Effector memory CD8-positive, alpha-beta T cell (primary cell): ENCODE data around the gene CFAP299.

ENCODE experiments used
- ATAC-seq: fragments of 150-1000 bp; cut with Tn5 transposase; replicated peaks from 2 replicates; pipeline ENCODE4 v1.10.0; 2021; ENCODE audit warnings: mild to moderate bottlenecking, moderate library complexity
- DNase-seq, 3 experiments: peaks; one replicate each; pipeline ENCODE4 v3.0.0; 2021
- H3K27ac Mint-ChIP-seq, 2 donors: one replicate each; pipeline ENCODE4 v1.8.0; 2022; ENCODE audit warnings: mild to moderate bottlenecking in 2 of 2, mixed read lengths in 2 of 2, moderate library complexity in 2 of 2
- H3K27me3 Mint-ChIP-seq, 2 donors: one replicate each; pipeline ENCODE4 v1.8.0; 2022; ENCODE audit warnings: mixed read lengths in 2 of 2
- H3K36me3 Mint-ChIP-seq: one replicate; pipeline ENCODE4 v1.8.0; 2022; ENCODE audit warnings: mild to moderate bottlenecking, moderate library complexity, mixed read lengths; ENCODE audit not compliant: insufficient read depth
- H3K4me1 Mint-ChIP-seq, 2 donors: one replicate each; pipeline ENCODE4 v1.8.0; 2022; ENCODE audit warnings: low read depth in 2 of 2, mixed read lengths in 2 of 2
- H3K4me3 Mint-ChIP-seq, 2 donors: one replicate each; pipeline ENCODE4 v1.8.0; 2022; ENCODE audit warnings: mild to moderate bottlenecking in 2 of 2, mixed read lengths in 2 of 2, moderate library complexity in 2 of 2
- H3K9me3 Mint-ChIP-seq, 2 donors: one replicate each; pipeline ENCODE4 v1.8.0; 2022; ENCODE audit warnings: mixed read lengths in 2 of 2

Gene CFAP299

DNA sequence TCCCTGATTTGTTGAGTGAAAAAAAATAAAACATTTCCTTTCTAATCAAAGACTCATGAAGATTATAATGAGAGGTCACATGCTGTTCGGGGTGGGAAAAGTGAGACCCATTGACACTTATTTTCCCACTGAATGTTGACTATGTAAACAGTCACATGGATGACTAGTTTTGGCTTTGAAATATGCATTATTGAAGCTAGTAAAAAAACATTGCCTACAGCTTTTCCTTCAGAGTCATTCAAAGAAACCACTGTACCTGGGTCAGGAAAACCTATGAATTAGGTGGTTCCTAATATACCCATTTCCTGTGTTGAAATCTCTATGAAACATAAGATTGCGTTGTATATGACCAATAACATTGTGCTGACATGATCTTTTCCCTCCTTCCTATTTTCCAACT lies 251.2 kb downstream of the CFAP299 start:
- peaks cover 0 to 14% of the 10 kb centered on the region in 2 donors for H3K27me3 Mint-ChIP-seq
- H3K9me3 Mint-ChIP-seq, result no peaks in the 10 kb centered on the region
- no peak overlapping the region for H3K4me3 Mint-ChIP-seq
- no peaks in the 10 kb centered on the region for H3K36me3 Mint-ChIP-seq
- peaks cover 2 to 4% of the 10 kb centered on the region in 2 donors for H3K4me1 Mint-ChIP-seq
- H3K27ac Mint-ChIP-seq, result no peak overlapping the region
- DNase-seq (no peak), ATAC-seq (no peak)

DNA sequence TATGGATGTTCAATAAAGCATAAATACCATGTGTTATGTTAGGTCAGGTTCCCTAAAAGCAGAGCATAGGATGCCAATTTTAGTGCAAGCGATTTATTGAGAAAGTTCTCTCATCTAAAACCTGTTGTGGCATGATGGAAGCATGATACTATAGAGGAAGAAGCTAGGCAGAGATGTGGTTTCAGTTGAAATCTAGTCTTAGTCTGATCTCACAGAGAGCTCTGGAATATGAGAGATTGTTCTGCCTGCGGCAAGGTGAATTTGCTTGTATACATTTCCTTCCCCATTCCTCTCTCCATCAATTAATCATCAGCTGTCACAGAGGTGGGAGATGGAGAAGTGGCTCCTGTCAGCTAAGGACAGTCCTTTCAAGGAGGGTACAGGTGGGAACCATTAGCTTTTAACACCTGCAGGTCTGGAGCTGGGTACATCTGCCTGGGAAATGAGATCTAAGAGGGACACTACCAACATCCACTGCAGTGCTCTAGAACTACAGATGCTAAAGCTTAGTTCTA lies 252.4 kb downstream of the CFAP299 start:
- ATAC-seq (no peak), DNase-seq (no peak)
- H3K9me3 Mint-ChIP-seq, result no peaks in the 10 kb centered on the region
- H3K27me3 Mint-ChIP-seq, result peaks cover 0 to 9% of the 10 kb centered on the region in 2 donors
- H3K27ac Mint-ChIP-seq, result no peak overlapping the region
- no peak overlapping the region for H3K4me3 Mint-ChIP-seq
- no peaks in the 10 kb centered on the region for H3K36me3 Mint-ChIP-seq
- H3K4me1 Mint-ChIP-seq, result no peaks in the 10 kb centered on the region

DNA sequence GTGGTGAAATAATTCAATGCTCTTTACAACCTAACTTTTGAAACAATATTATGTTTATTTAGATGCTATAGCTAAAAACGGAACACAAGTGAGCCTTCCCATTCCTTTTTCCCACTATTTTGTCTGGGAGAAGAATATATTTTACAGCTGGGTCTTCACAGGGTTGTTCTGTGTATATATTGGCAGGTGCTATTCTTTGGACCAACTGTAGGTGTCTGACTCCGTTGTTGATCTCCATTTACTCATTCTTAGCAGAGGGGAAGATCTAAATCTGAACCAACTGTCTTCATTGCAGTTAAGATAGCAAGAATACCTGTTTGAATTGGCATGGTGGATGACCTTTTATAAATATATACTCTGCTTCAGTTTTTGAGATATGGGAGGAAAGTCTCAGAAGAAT lies 257.4 kb downstream of the CFAP299 start:
- Mint-ChIP-seq H3K9me3 (no peaks in the 10 kb centered on the region), H3K4me3 (no peak overlapping the region), H3K4me1 (no peaks in the 10 kb centered on the region), H3K27ac (no peak overlapping the region), H3K36me3 (no peaks in the 10 kb centered on the region), H3K27me3 (no peaks in the 10 kb centered on the region)
- ATAC-seq (no peak), DNase-seq (no peak)

DNA sequence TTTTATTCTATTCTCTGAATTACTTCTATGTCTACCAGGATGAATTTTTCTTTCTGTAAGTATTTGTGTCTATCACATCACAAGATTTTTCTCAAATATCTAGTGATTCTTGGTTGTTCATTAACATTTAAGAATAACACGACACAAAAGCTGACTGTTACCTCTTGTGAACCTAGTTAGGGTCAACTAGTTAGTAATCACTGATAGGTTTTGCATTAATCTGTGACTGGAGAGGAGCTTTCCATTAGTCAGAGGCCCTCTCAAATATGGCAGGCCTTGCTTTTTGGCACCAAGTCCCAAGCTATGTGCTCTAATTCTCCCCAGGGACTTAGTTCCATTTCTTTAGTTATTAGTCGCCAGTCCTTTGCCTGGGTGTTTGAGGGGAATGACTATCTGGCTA lies 259.2 kb downstream of the CFAP299 start:
- DNase-seq (no peak), ATAC-seq (no peak)
- Mint-ChIP-seq H3K27me3 (no peaks in the 10 kb centered on the region), H3K36me3 (no peaks in the 10 kb centered on the region), H3K27ac (no peak overlapping the region), H3K4me3 (no peak overlapping the region), H3K9me3 (no peaks in the 10 kb centered on the region), H3K4me1 (no peaks in the 10 kb centered on the region)

DNA sequence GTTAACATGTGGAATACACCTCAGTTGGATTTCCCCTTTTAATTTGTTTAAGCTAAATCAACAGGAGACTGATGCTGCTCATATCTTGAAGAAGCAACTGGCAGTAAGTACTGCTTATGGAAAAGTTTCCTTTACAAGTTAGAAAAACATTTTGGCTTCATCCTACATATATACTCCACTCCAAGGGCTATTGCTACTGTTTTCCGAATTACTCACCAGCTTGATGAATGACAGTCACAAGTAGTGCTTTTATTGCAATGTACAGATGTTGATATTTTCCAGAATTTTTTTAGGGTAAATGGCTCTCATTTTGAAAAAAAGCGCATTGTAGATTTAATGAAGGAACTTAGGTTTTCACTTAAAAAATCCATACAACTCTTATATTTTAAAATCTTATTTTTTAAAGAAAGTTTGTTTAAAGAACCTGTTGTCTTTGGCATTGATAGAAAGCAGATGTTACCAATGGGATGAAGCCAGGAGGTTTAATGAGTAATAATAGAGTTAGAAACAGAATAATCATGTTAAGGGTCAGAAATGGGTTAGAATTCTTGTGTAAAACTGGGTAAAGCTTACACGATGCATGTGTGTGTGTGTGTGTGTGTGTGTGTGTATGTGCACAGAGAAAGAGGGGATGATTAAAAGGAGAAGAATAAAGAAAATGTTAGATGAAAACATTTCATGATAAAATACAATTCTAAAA lies 272.9 kb downstream of the CFAP299 start:
- H3K27me3 Mint-ChIP-seq, result no peaks in the 10 kb centered on the region
- no peaks in the 10 kb centered on the region for H3K4me1 Mint-ChIP-seq
- no peaks in the 10 kb centered on the region for H3K36me3 Mint-ChIP-seq
- no peak overlapping the region for H3K4me3 Mint-ChIP-seq
- no peak overlapping the region for H3K27ac Mint-ChIP-seq
- H3K9me3 Mint-ChIP-seq, result no peaks in the 10 kb centered on the region
- ATAC-seq (no peak), DNase-seq (no peak)

DNA sequence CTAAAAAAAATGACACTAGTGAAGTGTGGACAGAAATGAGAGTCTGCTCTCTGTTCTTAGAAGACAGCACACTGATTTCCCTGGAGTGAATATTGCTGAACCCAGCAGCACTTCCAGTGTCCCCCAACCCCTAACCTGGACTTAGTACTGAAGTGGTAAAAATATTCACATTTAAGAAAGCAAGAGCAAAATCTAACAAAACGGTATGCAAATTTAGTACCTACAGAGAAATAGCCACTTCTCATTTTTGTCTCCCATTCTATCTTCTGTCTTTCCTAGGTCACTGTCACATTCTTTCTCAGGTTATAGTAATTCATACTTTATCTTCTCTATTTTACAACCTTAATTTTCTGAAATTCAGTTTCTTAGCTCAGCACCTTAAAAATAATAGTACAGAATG lies 274.7 kb downstream of the CFAP299 start:
- Mint-ChIP-seq H3K36me3 (no peaks in the 10 kb centered on the region), H3K9me3 (no peaks in the 10 kb centered on the region), H3K27me3 (no peaks in the 10 kb centered on the region), H3K4me1 (no peaks in the 10 kb centered on the region), H3K27ac (no peak overlapping the region), H3K4me3 (no peak overlapping the region)
- DNase-seq (no peak), ATAC-seq (no peak)

DNA sequence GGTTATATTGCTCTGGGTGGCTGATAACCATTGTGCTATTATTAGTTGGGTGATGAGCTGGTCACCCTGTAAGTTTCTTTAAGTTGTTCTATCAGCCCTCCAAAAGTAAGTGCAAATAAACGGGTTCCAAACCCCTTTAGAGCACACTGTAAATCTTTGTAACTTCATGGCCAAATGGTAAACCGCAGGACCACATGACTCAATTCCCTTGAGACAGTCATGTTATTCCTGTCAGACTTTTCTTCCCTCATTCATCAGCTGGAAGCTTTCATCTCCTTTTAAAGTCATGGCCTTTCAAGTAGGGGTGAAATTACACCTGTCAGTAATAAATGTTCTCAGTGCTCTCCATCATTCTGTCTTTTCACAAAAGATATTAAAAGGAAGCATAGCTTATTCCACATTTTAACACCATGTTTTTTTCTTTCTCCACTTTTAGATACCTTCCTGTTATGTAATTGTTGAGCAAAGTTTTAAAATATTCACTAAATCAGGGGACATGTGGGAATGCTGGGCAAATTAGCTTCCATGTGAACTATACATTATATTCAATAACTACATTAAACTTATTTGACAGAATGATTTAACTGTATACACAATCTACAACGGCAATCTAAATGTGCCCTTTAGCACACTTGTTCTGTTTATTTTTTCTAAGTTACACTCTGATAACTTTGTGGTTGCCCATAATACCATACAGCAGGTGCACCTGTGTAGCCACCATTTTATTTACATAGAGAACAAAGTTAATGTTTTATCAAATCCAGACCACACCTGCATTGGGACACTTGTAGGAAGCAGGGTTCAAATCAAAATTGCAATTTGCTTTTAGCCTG lies 275.5 kb downstream of the CFAP299 start:
- Mint-ChIP-seq H3K9me3 (no peaks in the 10 kb centered on the region), H3K36me3 (no peaks in the 10 kb centered on the region), H3K4me3 (no peak overlapping the region), H3K27ac (no peak overlapping the region), H3K27me3 (no peaks in the 10 kb centered on the region), H3K4me1 (no peaks in the 10 kb centered on the region)
- ATAC-seq (no peak), DNase-seq (no peak)

DNA sequence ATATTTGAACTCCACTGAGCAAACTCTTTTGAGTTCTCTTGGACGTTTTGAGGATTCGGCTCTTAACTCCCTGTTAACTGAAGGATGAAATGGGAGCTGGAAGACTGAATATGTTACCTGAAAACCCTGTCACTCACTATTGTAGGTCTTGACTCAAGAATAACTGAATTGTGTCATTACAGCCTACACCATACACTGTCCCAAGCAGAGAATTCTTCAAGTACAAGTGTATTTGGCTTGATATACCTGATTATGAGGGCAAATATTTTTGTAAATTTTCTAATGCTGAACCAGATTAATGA lies 276.1 kb downstream of the CFAP299 start:
- Mint-ChIP-seq H3K36me3 (no peaks in the 10 kb centered on the region), H3K27me3 (no peaks in the 10 kb centered on the region), H3K27ac (no peak overlapping the region), H3K4me1 (no peaks in the 10 kb centered on the region), H3K4me3 (no peak overlapping the region), H3K9me3 (no peaks in the 10 kb centered on the region)
- DNase-seq (no peak), ATAC-seq (no peak)

DNA sequence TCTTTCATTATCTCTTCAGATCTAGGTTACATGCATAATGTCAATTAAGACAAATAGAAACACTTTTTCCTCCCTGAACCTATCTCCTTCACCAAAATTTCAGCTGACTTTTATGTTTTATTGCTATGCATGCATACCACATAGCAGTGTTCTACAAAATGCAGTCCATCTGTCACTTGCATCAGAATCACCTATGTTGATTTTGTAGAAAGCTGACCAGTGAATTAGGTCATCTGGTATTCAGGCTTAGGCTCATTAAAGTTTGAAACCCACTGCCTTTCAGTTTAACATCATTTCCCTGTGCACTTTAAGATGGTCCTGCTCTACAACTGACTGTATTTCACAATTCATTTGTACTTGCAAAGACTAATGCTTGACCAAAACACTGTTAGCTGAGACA lies 277.9 kb downstream of the CFAP299 start:
- Mint-ChIP-seq H3K4me3 (no peak overlapping the region), H3K36me3 (no peaks in the 10 kb centered on the region), H3K4me1 (no peaks in the 10 kb centered on the region), H3K27me3 (no peaks in the 10 kb centered on the region), H3K9me3 (no peaks in the 10 kb centered on the region), H3K27ac (no peak overlapping the region)
- no peak for ATAC-seq
- DNase-seq, result no peak

DNA sequence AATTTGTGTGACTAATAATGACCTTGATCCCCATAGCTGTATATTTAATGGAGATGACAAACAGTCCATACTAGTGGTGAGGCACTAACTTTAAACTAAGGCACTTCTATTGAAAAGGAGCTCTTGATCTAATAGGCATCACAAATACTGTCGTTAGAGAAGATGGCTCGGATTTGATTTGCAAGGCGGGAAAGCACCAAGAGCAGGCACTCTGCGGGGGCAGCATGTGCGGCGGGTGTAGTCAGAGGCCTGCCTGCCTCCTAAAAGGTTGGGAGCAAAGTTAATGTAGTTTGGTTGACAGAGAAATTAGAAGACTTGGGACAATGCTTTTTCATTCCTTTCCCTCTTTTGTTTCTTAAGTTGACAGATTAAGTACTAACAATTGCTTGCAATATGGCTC lies 278.8 kb downstream of the CFAP299 start:
- Mint-ChIP-seq H3K36me3 (no peaks in the 10 kb centered on the region), H3K9me3 (no peaks in the 10 kb centered on the region), H3K4me1 (no peaks in the 10 kb centered on the region), H3K4me3 (no peak overlapping the region), H3K27me3 (no peaks in the 10 kb centered on the region), H3K27ac (no peak overlapping the region)
- no peak for DNase-seq
- ATAC-seq, result no peak

DNA sequence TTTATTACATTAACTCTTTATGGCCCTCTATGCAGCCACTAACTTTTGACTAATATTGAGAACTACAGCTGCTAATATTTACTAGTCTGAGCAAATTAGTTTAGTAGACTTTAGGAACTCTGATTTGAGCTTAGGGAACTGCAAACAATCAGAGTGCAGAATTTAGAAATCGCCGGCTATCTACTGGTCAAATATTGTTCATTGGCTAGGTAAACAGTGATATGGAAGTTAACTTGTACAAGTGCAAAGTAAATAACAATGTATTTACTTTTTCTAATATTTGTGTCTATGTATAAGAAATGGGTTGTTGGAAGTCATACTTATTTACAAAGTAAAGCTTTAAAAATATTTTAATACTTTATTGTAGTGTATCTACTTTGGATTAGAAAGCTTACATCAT lies 279.6 kb downstream of the CFAP299 start:
- no peak for ATAC-seq

DNA sequence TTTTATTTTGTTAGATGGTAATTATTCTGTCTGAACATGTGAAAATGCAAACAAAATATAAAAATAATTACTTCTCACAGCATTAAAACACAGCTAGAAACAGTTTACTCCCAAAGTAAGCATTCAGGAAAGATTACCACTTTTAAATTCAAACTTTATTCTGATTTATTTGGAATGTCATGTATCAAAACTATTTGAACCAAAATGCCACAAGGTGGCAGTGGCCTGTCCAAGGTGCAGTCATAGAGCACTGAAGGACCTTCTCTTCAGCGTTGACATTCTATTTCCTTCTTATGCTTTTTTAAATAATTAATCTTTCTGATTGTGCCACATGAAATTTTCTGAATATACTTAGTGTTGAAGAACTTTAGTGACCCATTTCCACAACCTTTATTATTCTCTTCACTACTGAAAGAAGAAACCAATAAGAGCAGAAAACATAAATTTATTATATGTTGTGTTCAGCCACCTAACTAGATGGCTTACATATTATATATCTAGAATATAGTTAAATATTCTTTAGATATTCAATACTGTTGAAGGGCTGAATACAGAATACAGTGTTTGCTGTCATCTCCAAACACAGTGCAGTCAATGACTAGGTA lies 283.6 kb downstream of the CFAP299 start:
- ATAC-seq, result no peak
- Mint-ChIP-seq H3K27ac (no peak overlapping the region), H3K9me3 (peaks cover 3 to 8% of the 10 kb centered on the region in 2 donors), H3K27me3 (no peaks in the 10 kb centered on the region), H3K36me3 (no peaks in the 10 kb centered on the region), H3K4me1 (no peaks in the 10 kb centered on the region), H3K4me3 (no peak overlapping the region)
- DNase-seq, result no peak

More for the DNA sequence above, 279.6 kb downstream of the CFAP299 start:
- no peak for DNase-seq
- Mint-ChIP-seq H3K9me3 (no peaks in the 10 kb centered on the region), H3K36me3 (no peaks in the 10 kb centered on the region), H3K4me3 (no peak overlapping the region), H3K4me1 (no peaks in the 10 kb centered on the region), H3K27ac (no peak overlapping the region), H3K27me3 (no peaks in the 10 kb centered on the region)

DNA sequence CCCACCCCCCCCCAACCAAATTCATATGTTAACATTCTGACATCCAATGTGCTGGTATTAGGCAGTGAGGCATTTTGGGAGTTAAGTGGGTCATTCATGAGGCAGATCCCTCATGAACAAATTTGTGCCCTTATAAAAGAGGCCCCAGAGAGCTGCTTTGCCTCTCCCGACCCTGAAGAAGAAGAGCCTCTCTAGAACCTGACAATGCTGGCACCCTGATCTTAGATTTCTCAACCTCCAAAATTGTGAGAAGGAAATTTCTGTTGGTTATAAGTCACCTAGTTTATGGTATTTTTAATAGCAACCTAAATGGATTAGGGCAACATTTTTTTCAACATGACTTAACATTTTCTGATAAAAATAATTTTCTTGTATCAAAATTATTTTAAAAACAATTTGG lies 296.3 kb downstream of the CFAP299 start:
- no peaks in the 10 kb centered on the region for H3K36me3 Mint-ChIP-seq
- no peak for DNase-seq
- no peak overlapping the region for H3K27ac Mint-ChIP-seq
- peaks cover 0 to 1% of the 10 kb centered on the region in 2 donors for H3K9me3 Mint-ChIP-seq
- H3K27me3 Mint-ChIP-seq, result no peaks in the 10 kb centered on the region
- no peak for ATAC-seq
- H3K4me1 Mint-ChIP-seq, result no peaks in the 10 kb centered on the region
- H3K4me3 Mint-ChIP-seq, result no peak overlapping the region

DNA sequence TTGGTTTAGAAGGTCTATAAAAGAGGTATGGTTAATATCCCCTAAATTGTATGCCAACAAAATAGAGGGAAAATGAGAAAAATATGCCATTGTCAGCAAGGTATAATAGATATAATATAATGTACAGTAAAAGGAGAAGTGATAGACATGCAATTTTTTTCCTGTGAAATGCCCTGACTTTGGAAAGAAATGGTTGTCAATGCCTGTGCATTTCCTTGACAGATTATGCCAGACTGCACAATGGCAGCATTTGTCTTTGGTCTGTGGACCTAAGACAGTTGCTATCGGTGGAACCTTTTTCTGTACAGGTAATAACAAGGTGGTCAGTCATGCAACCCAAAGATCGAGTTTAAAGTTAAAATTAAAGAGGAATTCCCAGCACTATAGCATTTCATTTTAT lies 301.7 kb downstream of the CFAP299 start:
- Mint-ChIP-seq H3K36me3 (no peaks in the 10 kb centered on the region), H3K27ac (no peak overlapping the region), H3K27me3 (no peaks in the 10 kb centered on the region), H3K9me3 (no peaks in the 10 kb centered on the region), H3K4me1 (no peaks in the 10 kb centered on the region), H3K4me3 (no peak overlapping the region)
- DNase-seq (no peak), ATAC-seq (no peak)
